Activated T-cell treated with anti-CD3 and anti-CD28 coated beads, Interleukin-2, amount 50 U/mL, for 48 hours (primary cell): Measurements from ENCODE around the gene TDRD3.

Experiments
- DNase-seq, 2 experiments: peaks; one replicate each; pipeline ENCODE4 v3.0.0-alpha.2; 2020

The TDRD3 gene

DNA sequence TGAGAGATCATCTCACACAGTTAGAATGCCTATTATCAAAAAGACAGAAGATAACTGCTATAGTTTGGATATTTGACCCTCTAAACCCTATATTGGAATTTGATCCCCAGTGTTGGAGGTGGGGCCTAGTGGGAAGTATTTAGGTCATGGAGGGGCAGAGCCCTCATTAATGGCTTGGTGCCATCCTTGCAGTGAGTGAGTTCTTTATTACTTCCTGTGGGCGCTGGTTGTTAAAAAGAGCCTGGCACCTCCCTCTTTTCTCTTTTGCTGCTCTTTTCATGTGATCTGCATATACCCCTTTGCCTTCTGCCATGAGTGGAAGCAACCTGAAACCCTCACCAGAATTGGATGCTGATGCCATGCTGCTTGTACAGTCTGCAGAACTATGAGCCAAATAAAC, 66.8 kb downstream of the TDRD3 start:
- no peak for DNase-seq

DNA sequence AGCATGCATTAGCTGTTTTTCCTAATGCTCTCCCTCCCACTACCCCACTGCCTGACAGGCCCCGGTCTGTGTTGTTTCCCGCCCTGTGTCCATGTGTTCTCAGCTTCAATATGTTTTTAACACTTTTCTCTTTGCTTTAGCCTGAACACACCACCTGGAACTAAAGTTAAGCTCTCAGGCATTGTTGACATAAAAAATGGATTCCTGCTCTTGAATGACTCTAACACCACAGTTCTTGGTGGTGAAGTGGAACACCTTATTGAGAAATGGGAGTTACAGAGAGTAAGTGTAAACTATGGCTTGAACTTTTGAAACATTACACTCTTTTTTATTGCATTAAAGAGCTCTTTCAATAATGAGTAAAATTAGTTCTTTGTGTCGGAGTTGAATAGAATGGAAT, 70.1 kb downstream of the TDRD3 start:
- DNase-seq: no peak

DNA sequence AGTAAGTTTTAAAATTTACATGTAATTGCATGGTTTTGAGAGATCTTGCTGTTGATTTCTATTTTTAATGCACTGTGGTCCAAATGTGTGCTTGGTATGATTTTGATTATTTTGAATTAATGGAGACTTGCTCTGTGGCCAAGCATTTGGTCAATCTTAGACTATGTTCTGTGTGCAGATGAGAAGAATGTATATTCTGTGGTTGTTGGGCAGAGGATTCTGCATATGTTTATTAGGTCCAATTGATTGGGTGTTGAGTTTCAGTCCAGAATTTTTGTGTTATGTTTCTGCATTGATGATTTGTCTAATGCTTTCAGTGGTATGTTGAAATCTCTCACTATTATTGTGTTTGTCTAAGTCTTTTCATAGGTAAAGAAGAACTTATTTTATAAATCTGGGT, 82.3 kb downstream of the TDRD3 start:
- no peak for DNase-seq

DNA sequence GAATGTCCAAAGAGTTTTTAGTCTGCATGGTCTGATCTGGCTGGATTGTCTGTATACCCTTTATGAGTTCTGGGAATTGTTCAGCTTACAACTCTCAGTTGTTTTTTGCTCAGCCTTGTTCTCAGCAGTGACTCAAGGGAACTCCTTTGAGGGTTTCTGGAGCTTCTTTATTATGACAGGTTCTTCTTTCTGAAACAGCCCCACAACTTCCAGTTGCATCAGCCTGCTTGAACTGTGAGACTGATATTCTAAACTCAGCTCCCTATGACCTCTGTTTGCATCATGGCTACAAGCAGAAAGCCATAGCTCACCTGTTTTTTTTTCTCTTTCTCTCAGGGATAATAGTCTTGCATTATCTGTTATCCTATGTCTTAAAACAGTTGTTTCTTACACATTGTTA, 85.0 kb downstream of the TDRD3 start:
- no peak for DNase-seq

DNA sequence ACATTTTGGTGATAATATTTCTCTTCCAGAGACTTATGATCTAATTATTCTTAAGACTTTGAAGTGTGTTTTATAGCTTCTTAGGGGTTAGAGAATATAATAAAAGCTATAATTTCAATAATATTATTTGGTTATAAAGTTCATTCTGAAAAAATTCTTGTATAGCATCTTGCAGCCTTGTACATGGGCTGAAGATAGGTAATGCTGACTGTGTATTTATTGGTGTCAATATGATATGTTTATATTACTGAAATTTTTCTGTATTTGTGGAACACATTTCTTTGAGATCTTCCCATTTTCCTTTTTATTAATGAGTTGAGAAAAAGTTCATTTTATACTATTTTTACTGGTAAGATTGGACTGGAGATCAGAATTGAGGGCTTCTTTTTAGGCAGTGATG, 87.8 kb downstream of the TDRD3 start:
- DNase-seq: no peak

DNA sequence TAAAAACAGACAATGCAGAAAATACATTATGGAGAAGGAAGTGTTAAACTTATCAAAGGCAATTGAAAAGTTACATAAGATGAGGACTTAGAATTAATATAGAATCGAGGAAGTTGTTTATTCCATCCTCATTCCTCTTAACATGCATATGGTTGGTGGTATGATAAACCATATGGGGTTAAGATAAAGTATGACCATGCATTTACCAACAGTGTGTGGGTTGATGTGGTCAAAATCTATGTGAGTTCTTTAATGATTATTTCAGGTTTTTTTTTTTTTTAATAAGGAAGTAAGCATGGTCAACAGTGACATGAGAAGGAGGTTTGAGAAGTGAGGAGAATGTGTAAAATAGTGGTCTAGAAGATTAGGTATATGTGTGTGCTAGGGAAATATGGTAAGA, 94.5 kb downstream of the TDRD3 start:
- DNase-seq: no peak

DNA sequence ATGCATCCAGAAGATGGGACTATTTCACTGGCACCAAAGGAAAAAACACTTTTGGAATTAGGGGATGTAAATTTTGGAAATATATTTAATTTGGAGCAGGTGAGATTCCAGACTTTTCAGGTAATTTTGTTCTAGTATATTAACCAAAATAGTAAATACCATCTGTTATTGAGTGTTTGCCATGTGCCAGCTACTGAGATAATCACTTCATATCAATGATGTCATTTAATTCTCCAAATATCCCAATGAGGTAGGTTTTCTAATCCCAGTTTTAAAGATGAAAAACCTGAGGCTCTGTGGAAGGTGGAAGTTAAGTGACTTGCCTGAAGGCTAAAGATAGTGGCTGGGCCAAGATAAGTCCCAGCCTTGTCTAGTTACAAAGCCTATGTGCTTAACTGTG, 95.2 kb downstream of the TDRD3 start:
- DNase-seq: no peak

DNA sequence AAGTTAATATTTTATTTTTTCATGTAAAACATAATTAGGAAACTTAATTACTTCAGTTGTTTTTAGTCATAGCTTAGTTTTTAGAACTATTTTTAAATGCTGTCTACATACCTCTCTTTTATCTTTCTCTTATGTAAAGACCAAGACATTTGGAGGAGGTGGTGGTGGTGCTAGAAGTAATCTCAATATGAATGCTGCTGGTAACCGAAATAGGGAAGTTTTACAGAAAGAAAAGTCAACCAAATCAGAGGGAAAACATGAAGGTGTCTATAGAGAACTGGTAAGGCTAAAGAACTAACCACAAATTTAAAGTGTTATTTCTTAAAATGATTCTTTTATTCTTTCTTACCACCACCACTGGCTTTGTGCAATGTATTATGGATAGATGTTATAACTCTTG, 97.3 kb downstream of the TDRD3 start:
- no peak for DNase-seq

DNA sequence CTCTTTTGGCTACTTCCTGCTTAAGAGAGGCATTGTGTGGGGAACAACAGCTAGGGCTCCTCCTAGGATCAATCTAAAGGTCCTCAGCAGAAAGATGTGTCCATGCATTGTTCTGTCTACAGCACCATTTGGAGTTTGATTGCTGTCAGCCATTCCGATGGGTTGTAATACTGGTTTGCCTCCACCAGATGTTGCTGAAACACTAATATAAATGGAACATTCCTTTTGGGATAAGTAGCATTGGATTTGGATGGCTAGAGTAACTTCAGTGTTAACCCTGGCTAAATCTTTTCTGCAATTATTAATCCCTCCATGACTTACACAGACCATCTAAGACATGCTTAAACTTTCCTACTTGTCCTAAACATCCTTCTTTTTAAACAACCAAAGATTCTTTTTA, 104.2 kb downstream of the TDRD3 start:
- no peak for DNase-seq

DNA sequence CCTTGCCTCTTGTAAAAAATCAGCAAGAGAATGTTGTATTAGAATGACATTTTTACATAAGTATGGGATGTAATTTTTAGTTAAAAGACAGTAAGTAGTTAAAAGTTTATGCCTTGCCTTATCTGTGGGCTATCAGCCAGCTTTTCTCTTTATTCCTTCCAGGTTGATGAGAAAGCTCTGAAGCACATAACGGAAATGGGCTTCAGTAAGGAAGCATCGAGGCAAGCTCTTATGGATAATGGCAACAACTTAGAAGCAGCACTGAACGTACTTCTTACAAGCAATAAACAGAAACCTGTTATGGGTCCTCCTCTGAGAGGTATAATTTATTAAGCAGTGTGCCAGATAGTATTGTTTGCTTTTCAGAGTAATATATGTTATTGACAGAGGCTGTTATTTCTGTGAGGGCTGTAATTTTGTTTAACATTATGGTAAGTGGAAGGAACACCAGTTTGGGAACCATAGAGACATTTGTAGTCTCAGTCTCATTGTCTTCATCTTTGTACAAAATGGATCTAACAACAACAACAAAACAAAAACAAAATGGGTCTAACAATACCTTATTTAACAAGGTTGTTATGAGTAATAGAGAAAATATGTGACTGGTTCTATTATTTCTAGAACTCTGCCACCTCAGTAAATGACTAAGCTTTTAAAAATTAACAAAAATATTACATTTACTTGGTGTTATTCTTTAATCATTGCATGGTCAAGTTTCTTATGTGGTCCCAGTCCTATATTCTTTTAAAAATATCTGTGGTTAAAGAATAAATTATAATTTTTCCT, 112.8 kb downstream of the TDRD3 start:
- DNase-seq: no peak

DNA sequence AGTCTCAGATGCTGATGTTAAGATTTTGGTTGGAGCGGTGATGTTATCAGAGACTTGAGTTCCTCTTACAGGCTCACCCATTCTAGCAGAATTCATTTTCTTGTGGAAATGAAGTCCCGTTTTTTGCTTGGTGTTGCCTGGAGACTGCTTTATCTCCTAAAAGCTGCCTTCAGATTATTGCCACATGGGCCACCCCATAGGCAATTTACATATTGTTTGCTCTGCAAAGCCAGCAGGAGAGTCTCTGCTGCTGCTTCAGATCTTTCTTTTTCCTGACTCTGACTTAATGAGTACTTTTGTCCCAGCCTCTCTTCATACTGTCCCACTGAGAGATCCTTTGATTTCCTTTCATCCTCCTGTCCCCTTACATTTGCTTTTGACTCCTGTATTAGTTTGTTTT, 114.6 kb downstream of the TDRD3 start:
- no peak for DNase-seq

DNA sequence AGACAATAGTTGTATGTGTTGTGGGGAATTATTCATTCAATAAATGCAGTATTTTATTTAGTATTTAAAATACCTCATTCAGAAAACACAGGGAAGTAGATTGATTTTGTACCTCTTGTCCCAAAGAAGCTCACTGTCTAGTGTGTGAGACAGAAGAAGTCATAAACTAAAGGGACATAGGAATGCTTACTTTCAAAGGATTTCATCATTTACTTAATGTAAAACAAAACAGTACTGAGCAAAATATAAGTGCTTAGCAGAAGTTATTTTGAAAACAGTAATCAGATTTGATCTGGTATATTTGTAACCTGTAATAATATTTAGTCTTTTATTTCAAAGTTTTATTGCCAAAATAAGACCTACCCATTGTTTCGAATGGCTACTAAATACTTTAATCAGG, 117.9 kb downstream of the TDRD3 start:
- no peak for DNase-seq

DNA sequence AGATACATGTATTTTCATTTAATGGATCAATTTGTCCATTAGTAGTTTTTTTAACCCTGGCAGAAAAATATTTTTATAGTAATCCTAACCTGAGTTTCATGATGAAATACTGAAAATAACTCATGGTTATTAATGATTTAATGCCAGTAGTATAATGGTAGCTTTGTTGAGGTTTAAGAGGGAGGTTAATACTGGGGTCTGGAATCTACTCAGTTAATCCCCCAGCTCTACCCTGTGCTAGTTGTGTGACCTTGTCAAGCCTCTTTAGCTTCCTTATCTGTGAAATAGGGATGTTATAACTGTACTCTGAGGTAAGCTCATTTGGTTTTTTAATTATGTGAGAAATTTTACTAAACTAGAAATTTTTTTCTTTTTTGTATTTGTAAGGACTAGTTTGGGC, 122.5 kb downstream of the TDRD3 start:
- no peak for DNase-seq

DNA sequence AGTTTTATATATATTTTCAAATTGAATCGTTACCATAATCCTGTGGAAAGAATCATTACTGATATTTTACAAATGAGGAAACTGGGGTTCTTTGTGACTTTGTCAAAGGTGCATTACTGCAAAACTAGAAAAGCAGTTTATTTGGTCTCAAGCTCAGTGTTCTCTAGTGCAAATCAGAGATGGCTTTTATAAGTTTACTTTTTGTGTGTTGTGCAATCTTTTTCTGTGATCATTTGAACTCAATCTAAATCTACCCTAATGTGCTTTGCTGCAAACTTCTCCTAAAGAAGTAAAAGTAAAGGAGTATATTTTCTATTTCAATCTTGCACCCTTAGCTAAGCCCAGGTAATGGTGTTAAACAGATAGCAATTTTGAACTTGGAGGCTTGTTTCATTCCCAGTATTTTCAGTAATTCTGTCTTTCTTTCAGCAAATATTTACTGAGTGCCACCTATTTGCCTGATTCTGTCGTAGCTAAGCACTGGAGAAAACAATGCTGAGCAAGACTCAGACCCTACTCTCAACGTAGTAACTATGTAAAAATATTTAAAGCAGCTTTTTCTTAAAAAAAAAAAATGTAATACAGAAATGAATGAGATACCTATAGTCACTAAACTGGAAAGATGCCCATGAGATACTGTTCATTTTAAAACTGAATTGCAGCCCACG, 124.0 kb downstream of the TDRD3 start:
- no peak for DNase-seq

DNA sequence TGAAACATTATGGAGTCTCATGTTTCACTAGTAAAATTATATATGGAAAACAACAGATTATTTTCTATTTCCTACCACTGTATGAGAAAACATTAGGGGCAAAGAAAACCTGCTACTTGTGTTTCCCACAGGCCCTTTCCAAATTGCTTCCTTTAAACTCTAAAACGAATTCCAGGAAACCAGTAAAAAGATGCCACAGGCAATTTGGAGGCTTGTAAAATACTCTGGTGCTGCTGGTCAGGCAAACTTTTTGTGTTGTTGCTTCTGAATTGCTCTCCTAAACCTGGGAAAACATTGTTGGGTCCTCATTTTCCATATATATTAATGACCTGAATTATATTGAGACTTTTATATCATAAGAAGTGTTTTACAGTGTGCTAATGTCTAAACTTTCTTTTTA, 141.5 kb downstream of the TDRD3 start:
- DNase-seq: no peak

DNA sequence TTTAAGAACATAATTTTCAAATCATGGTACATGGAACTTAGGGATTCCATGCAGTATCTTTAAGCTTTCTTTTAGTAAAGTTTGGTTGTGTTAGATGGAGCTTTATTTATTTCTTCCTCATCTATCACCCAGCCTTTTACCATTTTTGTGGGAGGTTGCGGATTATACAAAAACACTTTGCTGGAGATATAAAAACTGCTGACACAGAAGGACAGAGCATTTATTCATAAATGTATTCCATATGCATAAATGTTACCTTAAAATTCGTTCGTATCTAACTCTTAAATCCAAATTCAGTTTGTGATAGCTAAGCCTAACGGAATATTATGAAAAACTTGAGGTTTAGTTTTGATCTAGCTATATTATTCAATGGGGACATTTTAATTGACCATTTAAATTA, 143.3 kb downstream of the TDRD3 start:
- DNase-seq: no peak

DNA sequence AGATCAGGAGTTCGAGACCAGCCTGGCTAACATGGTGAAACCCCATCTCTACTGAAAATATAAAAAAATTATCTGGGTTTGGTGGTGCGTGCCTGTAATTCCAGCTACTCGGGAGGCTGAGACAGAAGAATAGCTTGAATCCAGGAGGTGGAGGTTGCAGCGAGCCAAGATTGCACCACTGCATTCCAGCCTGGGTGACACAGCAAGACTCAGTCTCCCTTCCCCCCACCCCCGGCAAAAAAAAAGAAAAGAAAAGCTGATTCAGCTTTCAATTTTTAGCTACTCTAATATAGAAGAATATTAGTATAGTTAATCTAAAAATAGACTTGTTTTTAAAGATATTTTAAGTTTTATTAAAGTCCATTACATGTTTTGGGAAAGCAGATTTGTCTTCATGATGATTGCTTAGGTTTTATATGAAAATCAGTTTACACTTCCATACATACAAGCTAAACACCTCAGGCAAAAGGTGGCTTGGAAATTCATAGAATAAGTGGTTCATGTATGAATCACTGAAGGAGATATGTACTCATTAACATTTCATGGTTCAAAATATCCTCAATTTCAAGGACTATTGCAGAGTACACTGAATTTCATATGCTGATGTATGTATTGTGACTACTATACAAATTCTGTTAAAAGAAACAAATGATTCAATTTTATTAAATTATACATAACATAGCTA, 165.2 kb downstream of the TDRD3 start:
- DNase-seq: no peak

DNA sequence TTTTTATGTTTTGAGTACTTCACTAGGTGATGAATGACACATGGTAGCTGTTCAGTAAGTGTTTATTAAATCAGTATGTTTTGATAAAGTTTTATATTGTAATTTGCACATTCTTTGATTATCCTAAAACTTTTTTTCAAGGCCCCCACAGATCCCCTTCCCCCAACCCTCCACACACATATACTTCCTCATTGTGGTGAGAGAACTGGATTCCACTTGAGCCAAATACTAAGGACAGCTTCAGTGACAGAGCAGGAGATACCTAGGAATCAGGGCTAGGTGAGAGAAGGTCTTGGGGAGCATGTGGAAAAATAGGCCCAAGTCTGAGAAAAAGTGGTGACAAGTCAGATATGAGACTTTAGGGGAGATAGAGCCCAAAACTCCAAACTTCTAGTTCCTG, 174.6 kb downstream of the TDRD3 start:
- DNase-seq: no peak

DNA sequence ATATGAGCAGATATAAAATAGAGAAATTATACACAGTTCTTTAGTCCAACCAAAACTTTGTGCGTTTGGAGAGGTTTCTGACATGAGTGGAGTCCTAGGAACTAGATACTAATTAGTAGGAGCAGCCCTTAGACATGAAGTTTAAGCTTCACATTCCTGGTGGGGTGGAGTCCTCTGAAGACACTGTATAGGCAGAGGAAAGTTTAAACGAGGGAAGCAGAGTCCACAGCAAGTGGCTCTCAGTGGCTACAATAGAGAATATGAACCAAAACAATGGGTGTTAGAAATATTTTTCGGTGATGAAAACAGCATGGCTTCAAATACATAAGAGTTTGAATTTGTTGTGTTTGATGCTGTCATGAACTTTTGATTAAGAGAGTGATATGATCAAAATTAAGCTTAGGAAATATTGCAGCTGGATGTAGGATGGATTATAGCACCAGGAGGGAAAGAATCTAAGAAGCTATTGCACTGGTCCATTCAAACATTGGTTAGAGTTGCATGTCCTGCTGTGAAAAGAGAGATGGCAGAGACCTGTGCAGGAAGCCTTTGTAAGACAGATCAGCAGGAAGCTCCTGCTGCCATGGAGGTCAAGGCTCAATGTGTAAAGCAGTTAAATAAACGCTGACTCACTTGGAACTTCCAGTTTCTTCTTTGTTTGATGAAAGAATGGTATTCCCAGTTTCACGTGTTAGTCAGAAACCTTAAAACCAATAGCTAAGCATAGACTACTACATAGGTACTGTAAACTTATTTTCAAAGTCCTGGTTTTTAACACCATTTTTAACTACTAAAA, 175.2 kb downstream of the TDRD3 start:
- DNase-seq: no peak

DNA sequence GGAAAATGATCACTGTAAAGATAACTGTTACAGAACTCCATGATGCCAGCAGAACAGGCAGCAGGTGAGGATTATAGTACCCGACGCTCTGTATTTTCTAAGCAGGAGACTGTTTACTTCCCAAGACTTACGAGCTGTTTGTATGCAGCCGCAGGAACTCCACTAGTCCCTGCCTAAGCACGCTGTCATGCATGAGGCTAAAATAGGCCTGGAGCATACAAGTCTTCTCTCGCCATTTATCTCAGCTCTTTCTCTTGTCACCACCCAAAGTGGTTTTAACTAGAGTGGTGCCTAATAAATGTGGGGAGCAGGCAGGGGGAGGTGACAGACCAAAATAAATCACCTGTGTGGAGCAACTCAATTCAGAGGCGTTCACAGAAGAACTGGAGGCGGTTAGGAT, 175.8 kb downstream of the TDRD3 start:
- DNase-seq: no peak

DNA sequence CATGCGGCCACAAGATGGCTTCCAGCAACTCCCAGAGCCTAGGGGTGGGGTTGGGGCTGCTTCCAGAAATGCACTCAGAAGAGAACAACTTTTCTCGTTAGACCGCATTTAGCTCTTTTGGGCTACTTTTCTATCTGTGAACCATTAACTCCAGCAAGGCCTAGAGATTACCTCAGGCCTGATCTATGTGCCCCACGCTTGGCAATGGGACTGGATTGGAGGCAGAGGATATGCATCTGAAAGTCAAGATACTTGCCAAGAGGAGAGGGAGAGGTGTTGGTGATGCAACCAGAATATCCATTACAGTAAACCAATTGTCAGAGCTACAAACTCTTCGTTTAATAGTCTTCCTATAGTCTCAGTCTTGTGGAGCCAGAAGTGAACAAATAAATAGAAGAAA, 177.7 kb downstream of the TDRD3 start:
- no peak for DNase-seq

DNA sequence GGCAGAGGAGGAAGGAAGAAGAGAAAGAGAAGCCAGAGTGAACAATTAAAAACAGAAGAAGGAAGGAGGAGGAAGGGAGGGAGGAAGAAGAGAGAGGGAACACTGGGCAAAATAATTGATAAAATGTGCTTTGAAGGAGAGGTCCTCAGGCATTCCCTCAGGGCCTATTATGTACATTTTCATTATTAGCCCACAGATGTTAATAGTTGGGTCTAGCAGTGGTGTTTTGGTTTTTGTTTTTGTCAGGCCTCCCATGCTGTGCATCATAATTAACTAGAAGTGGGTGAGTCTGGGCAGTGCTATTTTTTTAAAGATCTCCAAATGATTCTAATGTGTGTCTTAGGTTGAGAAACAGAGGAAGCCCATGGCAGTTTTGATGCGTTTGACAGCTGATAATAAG, 178.1 kb downstream of the TDRD3 start:
- no peak for DNase-seq

DNA sequence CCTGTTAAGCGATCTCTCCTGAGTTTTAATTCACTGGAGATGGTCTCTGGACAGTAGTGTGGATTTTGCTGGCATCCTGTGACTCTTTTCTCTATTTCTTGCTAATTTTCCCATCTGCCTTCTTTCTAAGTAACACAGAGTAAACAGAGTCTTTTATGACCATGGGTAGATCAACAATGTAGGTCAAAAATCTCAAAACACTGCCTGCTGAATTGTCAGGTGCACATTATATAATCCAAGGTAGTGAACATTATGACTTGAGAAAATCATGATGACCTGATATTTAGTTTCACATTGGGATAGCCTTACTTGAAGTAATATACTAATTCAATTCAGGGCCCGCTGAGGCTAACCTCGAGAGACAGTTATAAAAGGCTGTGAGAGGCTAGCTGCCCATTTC, 180.7 kb downstream of the TDRD3 start:
- no peak for DNase-seq
